Spinal cord (tissue), 10 donors: ENCODE measurements around the gene PBOV1. TPM values are rescaled to one million over a fixed set of nuclear protein-coding genes. Genes with fewer than 3 reads are reported as not detected.

Experiments used
- DNase-seq, 6 donors: peaks; one replicate each; pipeline versions ENCODE4 v3.0.0 to v3.0.0-alpha.2; 2013 to 2015; ENCODE audit warnings: low spot score in 6 of 6, low read depth in 4 of 6
- H3K27ac ChIP-seq: one replicate; pipeline ENCODE4 v1.5.1; 2013; ENCODE audit warnings: low read depth, low read length, control low read depth
- H3K27me3 ChIP-seq: one replicate; pipeline ENCODE4 v1.6.1; 2013; ENCODE audit warnings: low read length; ENCODE audit not compliant: control insufficient read depth, insufficient read depth
- H3K36me3 ChIP-seq: one replicate; pipeline ENCODE4 v1.6.1; 2013; ENCODE audit warnings: low read length; ENCODE audit not compliant: control insufficient read depth, insufficient read depth
- H3K4me1 ChIP-seq: one replicate; pipeline ENCODE4 v1.6.1; 2013; ENCODE audit warnings: low read length; ENCODE audit not compliant: control insufficient read depth, insufficient read depth
- H3K4me3 ChIP-seq: one replicate; pipeline ENCODE4 v1.5.1; 2013; ENCODE audit warnings: low read depth, low read length, control low read depth
- H3K9me3 ChIP-seq: one replicate; pipeline ENCODE4 v1.6.1; 2013; ENCODE audit warnings: low read length; ENCODE audit not compliant: control insufficient read depth, insufficient read depth
- WGBS: methylation state at CpG from one replicate; pipeline ENCODE4 v1.1.5; 2013; ENCODE audit warnings: missing lambda C conversion rate; ENCODE audit not compliant: insufficient coverage; 5-methylcytosine and 5-hydroxymethylcytosine counted together
- long read RNA-seq, 4 donors: transcript quantifications; one replicate each; lab custom pipeline, GENCODE V29; 2026
- polyA plus RNA-seq, 2 donors: library from polyadenylated mRNA; unstranded; fragments of 120-200 nt; gene quantifications; one replicate each; pipeline ENCODE4 v1.2.1, GENCODE V29; 2013; ENCODE audit not compliant: insufficient read length in 2 of 2
- total RNA-seq, 2 donors: library from RNA; depleted of rRNA in 1 of 2; stranded (reverse); fragments of 120-200 nt in 1 of 2; fragments of >200 nt in 1 of 2; gene quantifications; one replicate each; pipeline versions ENCODE4 v1.2.3 to v1.2.4, GENCODE V29; 2013 to 2014
- donor health status: healthy.

Gene PBOV1
- not detected for total RNA-seq
- polyA plus RNA-seq = under 1 TPM in 1 of 2 donors, not detected in 1; 0.32 TPM
- long read RNA-seq, donor 1 = 0 reads
- long read RNA-seq, donor 2, partial matches to known transcripts = 0 of 1 reads
- long read RNA-seq, donor 2, other reads (novel, unspliced or antisense) = 0 of 1 reads
- long read RNA-seq, donor 3, partial matches to known transcripts = 0 of 1 reads
- long read RNA-seq, donor 3, other reads (novel, unspliced or antisense) = 0 of 1 reads
- long read RNA-seq, donor 4 = 0 reads

DNA sequence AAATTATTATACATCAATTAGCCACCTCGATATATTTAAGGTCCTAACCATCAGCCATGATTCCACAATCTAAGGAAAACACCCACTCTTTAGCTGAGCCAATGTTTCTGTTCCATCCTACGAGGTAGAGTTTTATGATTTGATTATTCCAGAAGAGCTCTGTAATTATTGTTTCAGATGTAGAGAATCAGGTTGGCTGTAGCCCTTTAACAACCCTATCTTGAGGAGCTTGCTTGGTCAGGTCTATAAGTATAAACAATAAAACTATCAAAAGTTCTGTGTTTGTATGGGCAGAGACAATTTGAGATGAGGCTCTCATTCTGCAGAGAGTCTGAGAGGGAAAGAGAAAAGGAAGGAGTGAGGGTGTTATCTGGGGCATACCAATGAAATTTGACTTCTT, at the start of gene PBOV1:
Gene PBOV1, minus strand, starts transcription at position 43 of the 400 bp plus-strand sequence. CDS start 96 bp downstream, outside the sequence.
- H3K27me3 ChIP-seq = no peaks in the 10 kb centered on the region
- H3K4me1 ChIP-seq = no peaks in the 10 kb centered on the region
- no peak within 1 kb of the TSS for H3K27ac ChIP-seq
- DNase-seq = no peak
- H3K9me3 ChIP-seq = no peaks in the 10 kb centered on the region
- H3K36me3 ChIP-seq = no peaks in the 10 kb centered on the region
- WGBS = no CpG with 5 or more reads among the region's 2 CpGs
- no peak within 1 kb of the TSS for H3K4me3 ChIP-seq

DNA sequence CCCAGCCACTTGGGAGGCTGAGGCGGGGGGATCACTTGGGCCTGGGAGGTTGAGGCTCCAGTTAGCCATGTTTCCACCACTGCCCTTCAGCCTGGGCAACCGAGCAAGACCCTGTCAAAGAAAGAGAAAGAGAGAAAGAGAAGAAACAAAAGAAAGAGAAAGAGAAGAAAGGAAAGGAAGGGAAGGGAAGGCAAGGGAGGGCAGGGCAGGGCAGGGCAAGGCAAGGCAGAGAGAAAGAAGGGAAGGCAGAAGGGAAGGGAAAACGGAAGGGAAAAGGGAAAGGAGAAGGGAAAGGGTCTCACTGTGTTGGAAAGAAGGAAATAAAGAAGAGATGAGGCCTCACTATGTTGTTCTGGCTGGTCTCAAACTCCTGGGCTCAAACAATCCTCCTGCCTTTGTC, 47.8 kb upstream of the PBOV1 start:
- peaks cover 20% of the 10 kb centered on the region for H3K36me3 ChIP-seq
- no peak overlapping the region for H3K27ac ChIP-seq
- no peak for DNase-seq
- H3K27me3 ChIP-seq = no peaks in the 10 kb centered on the region
- WGBS = 90% methylated on average over 1 of the region's 3 CpGs
- H3K4me3 ChIP-seq = no peak overlapping the region
- H3K4me1 ChIP-seq = no peaks in the 10 kb centered on the region
- no peaks in the 10 kb centered on the region for H3K9me3 ChIP-seq

DNA sequence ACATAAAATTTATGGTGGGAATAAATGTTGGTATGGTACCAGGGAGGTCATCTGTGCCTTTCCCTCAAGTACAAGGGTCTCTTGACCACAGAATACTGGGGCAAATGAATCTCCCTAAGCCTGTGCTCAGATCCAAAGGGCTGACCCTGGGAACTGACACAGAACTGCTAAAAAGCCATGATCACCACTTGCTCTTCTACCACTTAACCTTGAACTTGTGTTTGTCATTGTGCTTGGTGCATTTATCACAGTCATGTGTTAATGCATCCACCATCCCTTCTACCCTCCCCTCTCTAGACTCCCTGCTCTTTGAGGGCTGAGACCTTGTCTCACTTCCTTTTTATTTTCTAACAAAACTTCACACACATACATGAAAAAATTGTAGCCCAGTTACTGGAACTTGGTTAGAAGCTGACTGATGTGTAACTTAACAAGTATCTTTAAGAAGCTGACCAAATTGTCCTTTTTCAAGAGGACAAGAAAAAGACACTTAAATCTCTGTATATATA, 46.1 kb upstream of the PBOV1 start:
- peaks cover 23% of the 10 kb centered on the region for H3K36me3 ChIP-seq
- H3K27me3 ChIP-seq = no peaks in the 10 kb centered on the region
- no peak for DNase-seq
- no peaks in the 10 kb centered on the region for H3K4me1 ChIP-seq
- H3K27ac ChIP-seq = no peak overlapping the region
- no peak overlapping the region for H3K4me3 ChIP-seq
- no peaks in the 10 kb centered on the region for H3K9me3 ChIP-seq

- Histone ChIP-seq H3K4me1 (no peaks in the 10 kb centered on the region), H3K27ac (no peak overlapping the region), H3K4me3 (no peak overlapping the region), H3K9me3 (no peaks in the 10 kb centered on the region), H3K36me3 (peaks cover 21% of the 10 kb centered on the region), H3K27me3 (no peaks in the 10 kb centered on the region)
- DNase-seq = no peak
- WGBS = no CpG with 5 or more reads among the region's 4 CpGs
These were observed 45.7 kb upstream of the PBOV1 start for GRCh38 chr6:138263963-138264362.

DNA sequence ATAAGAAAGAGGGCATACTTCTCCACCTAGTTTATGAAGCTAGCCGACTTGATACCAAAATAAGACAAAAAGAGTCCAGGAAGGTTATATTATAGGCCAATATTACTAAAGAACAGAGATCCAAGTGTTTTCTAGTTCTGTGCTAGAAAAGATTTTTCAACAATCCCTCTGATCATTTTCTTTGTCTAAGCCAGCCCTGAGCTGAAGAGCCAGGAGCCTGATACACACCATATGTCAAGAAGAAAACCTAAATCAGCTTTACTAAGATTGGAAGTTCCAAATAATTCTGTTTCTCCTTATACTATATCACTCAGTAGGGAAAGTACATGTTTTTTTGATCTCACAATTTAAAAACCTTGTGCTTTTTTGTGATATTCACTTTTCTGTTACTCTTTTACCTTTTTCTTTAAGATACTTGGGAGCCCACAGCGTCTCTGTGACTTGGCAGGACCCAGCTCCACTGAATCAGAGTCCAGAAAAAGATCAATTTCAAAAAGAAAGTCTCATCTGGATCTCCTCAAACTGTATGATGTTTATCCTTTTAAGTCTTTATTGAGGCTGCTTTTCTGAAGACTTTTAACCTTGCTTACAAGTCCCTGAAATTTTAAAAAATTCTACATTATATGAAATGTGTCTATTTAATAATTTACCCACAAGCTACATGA, 43.0 kb upstream of the PBOV1 start:
- Histone ChIP-seq H3K4me3 (no peak overlapping the region), H3K27ac (no peak overlapping the region), H3K36me3 (peaks cover 25% of the 10 kb centered on the region), H3K4me1 (no peaks in the 10 kb centered on the region), H3K27me3 (no peaks in the 10 kb centered on the region), H3K9me3 (no peaks in the 10 kb centered on the region)
- DNase-seq = peak in 1 of 6 donors; percentile 24
- 67% methylated on average over 1 of the region's 2 CpGs for WGBS

GRCh38 chr6:138258991-138259390, 40.7 kb upstream of the PBOV1 start:
- Histone ChIP-seq H3K27me3 (no peaks in the 10 kb centered on the region), H3K4me1 (no peaks in the 10 kb centered on the region), H3K9me3 (no peaks in the 10 kb centered on the region), H3K4me3 (no peak overlapping the region), H3K27ac (no peak overlapping the region), H3K36me3 (peaks cover 29% of the 10 kb centered on the region)
- WGBS = 74% methylated on average over 5 of the region's 6 CpGs
- no peak for DNase-seq

DNA sequence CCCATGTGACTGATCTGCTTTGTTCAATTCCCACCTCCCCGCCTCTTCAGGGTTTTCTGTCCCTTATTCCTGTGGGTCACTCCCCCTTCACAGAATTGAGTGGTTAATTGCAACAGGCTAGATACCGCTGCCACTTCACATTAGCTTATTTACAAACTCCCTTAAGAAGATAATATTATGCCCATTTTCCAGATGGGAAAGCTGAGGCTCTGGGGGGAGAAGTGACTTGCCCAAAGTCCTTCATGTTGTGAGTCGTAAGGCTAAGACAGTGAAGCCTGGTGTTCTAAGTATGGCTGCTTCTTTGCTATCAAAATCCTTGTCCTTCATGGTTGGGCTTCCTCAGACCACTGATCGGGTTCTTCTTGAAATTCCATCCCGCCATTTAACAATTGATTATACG, 39.9 kb upstream of the PBOV1 start:
- Histone ChIP-seq H3K27me3 (no peaks in the 10 kb centered on the region), H3K9me3 (no peaks in the 10 kb centered on the region), H3K27ac (no peak overlapping the region), H3K36me3 (peaks cover 31% of the 10 kb centered on the region), H3K4me3 (no peak overlapping the region), H3K4me1 (no peaks in the 10 kb centered on the region)
- no peak for DNase-seq
- WGBS = 86% methylated on average over 1 of the region's 6 CpGs

- no peaks in the 10 kb centered on the region for H3K4me1 ChIP-seq
- H3K27ac ChIP-seq = no peak overlapping the region
- H3K4me3 ChIP-seq = no peak overlapping the region
- no peaks in the 10 kb centered on the region for H3K9me3 ChIP-seq
- no peak for DNase-seq
- H3K27me3 ChIP-seq = no peaks in the 10 kb centered on the region
- WGBS = no CpG with 5 or more reads among the region's 1 CpG
- H3K36me3 ChIP-seq = peaks cover 25% of the 10 kb centered on the region
These were observed 39.3 kb upstream of the PBOV1 start for GRCh38 chr6:138257638-138258040.

DNA sequence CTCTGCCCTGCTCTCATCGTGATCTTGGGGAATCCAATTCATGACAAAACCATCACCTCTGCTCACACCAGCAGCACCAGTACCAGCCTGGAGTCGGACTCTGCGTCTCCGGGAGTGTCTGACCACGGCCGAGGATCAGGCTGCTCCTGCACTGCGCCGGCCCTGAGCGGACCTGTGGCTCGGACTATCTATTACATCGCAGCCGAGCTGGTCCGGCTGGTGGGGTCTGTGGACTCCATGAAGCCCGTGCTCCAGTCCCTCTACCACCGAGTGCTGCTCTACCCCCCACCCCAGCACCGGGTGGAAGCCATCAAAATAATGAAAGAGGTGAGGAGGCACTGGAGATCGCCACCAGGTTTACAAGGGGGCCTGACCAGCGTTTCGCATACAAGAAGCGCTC, 37.2 kb upstream of the PBOV1 start:
- H3K36me3 ChIP-seq = peaks cover 23% of the 10 kb centered on the region
- H3K27me3 ChIP-seq = no peaks in the 10 kb centered on the region
- no peaks in the 10 kb centered on the region for H3K4me1 ChIP-seq
- no peaks in the 10 kb centered on the region for H3K9me3 ChIP-seq
- no peak overlapping the region for H3K4me3 ChIP-seq
- no peak overlapping the region for H3K27ac ChIP-seq
- 94% methylated on average over 16 of the region's 20 CpGs for WGBS
- DNase-seq = no peak

DNA sequence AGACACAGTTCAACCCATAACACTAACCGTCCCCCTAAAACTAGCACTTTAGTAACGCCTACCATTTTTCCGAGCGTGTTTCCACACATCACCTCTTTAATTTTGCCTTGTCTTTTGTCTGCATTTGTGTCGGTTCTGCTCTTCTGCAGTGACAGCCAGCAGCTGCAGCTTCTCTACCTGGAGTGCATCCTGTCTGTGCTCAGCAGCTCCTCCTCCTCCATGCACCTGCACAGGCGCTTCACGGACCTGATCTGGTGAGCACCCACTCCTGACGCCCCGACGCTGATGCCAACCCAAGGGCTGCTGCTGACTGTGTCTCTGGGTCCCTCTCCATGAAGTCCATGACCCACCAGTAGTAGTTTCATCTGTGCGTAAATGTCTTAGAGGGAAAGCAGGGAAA, 35.4 kb upstream of the PBOV1 start:
- WGBS = 92% methylated on average over 10 of the region's 11 CpGs
- Histone ChIP-seq H3K4me3 (no peak overlapping the region), H3K27ac (no peak overlapping the region), H3K27me3 (no peaks in the 10 kb centered on the region), H3K4me1 (no peaks in the 10 kb centered on the region), H3K9me3 (no peaks in the 10 kb centered on the region), H3K36me3 (peaks cover 21% of the 10 kb centered on the region)
- no peak for DNase-seq
